GM19467 (cell line): Measurements from ENCODE around the gene LIN7A.
"Not testable (repeated sequence)": the region's sequence is repeated elsewhere in the genome, so short reads cannot be mapped to it uniquely, and the experiment has no call there.

Experiments used
- ATAC-seq: cut with Tn5 transposase; IDR thresholded peaks from one replicate; pipeline ENCODE4 v1.9.1; 2021; ENCODE audit warnings: mild to moderate bottlenecking, moderate library complexity; ENCODE audit not compliant: unreplicated experiment

LIN7A gene

GRCh38 chr12:80814453-80814852 lies 123.3 kb downstream of the LIN7A start:
- ATAC-seq: no peak

GRCh38 chr12:80813820-80814219 lies 123.9 kb downstream of the LIN7A start:
- ATAC-seq: no peak

GRCh38 chr12:80811957-80812708 lies 125.6 kb downstream of the LIN7A start:
- no peak for ATAC-seq

GRCh38 chr12:80810874-80811273 lies 126.9 kb downstream of the LIN7A start:
- no peak for ATAC-seq

GRCh38 chr12:80807640-80808288 lies 130.0 kb downstream of the LIN7A start:
- ATAC-seq: peak; percentile 59

GRCh38 chr12:80805106-80805505 lies 132.6 kb downstream of the LIN7A start:
- no peak for ATAC-seq

- ATAC-seq: peak; percentile 84
These were observed 134.9 kb downstream of the LIN7A start for GRCh38 chr12:80802652-80803400.

GRCh38 chr12:80798281-80798680 lies 139.5 kb downstream of the LIN7A start:
- ATAC-seq: no peak

- ATAC-seq: no peak
These were observed 143.2 kb downstream of the LIN7A start for GRCh38 chr12:80794551-80794950.

- no peak for ATAC-seq
These were observed 144.9 kb downstream of the LIN7A start for GRCh38 chr12:80792861-80793260.

GRCh38 chr12:80791863-80792262 lies 145.9 kb downstream of the LIN7A start:
- no peak for ATAC-seq

- not testable (repeated sequence) for ATAC-seq
These were observed 149.3 kb downstream of the LIN7A start for GRCh38 chr12:80788407-80788806.

- not testable (repeated sequence) for ATAC-seq
These were observed 154.7 kb downstream of the LIN7A start for GRCh38 chr12:80782963-80783470.

GRCh38 chr12:80781313-80781712 lies 156.4 kb downstream of the LIN7A start:
- no peak for ATAC-seq

- no peak for ATAC-seq
These were observed 157.0 kb downstream of the LIN7A start for GRCh38 chr12:80780746-80781145.

GRCh38 chr12:80778005-80778541 lies 159.7 kb downstream of the LIN7A start:
- peak; percentile 98 for ATAC-seq

- peak; percentile 0 for ATAC-seq
These were observed 160.1 kb downstream of the LIN7A start for GRCh38 chr12:80777587-80777986.

- no peak for ATAC-seq
These were observed 161.0 kb downstream of the LIN7A start for GRCh38 chr12:80776706-80777105.

GRCh38 chr12:80770958-80771357 lies 166.8 kb downstream of the LIN7A start:
- ATAC-seq: no peak

GRCh38 chr12:80769553-80770140 lies 168.1 kb downstream of the LIN7A start:
- no peak for ATAC-seq

GRCh38 chr12:80766897-80767296 lies 170.8 kb downstream of the LIN7A start:
- ATAC-seq: peak; percentile 98
